ENCODE measurements around the gene NDUFS8. TPM values are rescaled to one million over a fixed set of nuclear protein-coding genes. Genes with fewer than 3 reads are reported as not detected.
A peak's percentile ranks its signal among the peaks of the same experiment; 100 is the strongest.
"Not testable (repeated sequence)": the region's sequence is repeated elsewhere in the genome, so short reads cannot be mapped to it uniquely, and the experiment has no call there.

NDUFS8 gene
- 67.3 TPM for polyA plus RNA-seq (2012; ENCODE audit: missing spikeins)

DNA sequence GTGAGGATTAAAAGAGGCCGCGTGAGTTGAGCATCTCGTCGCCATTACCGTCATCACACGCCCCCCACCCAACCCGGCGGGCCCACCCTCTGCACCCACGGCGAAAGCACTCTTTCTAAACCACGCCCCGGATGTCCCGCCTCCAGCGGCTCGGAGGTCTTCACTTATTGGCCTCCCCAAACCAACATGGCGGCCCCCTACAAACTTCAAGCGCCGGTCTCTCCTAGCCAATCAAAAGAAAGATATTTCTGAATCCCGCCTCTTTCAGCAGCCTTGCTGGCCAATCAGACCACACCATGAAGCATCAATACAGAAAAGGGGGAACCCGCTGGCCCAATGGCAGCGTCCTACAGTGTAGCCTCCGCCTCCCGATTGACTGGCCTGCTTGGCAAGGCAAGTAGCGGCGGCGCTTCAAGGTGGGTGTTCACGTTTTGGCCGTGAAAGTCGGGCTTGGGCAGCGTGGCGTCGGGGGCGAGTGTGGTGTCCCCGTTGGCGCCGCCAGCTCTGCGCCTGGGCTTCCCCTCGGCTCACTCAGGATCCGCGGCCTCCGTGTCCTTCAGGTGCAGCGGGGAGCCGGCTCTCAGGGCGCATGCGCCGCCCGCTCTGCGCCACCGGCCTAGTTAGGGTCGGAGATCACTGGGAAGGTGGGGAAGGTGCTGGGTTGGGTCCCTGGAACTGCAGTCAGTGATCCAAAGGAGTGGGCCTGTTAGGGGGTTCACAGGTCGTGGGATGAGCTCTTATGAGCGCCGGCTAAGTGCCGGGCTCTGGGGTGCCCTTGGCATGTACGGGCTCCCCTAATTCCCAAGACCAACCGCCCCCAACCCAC lies at the start of gene NDUFS8:
NDUFS8 (plus strand) TSS at position 364 of the 826 bp plus-strand sequence. CDS start 1,471 bp downstream, outside the sequence.
- DNase-seq (ENCODE audit: insufficient read length) (peak; percentile 99), FAIRE-seq (peak; percentile 100)
- TF ChIP-seq TAF1 (IDR thresholded peaks at IDR 0.05; ENCODE audit: borderline replicate concordance, low read depth, low read length) (0 out of 2 replicates have a peak, but pooled peaks have one; percentile 11), POLR2A (IDR thresholded peaks at IDR 0.05; ENCODE audit: low read depth, low read length) (peak; percentile 83; the same call in 1 of the 2 replicates), POLR2AphosphoS5 (IDR thresholded peaks at IDR 0.05; ENCODE audit: low read depth, low read length) (peak; percentile 86)

- not testable (repeated sequence) for DNase-seq (ENCODE audit: insufficient read length); FAIRE-seq
Measured at GRCh38 chr11:67981226-67981625, 49.3 kb upstream of the NDUFS8 start.

DNA sequence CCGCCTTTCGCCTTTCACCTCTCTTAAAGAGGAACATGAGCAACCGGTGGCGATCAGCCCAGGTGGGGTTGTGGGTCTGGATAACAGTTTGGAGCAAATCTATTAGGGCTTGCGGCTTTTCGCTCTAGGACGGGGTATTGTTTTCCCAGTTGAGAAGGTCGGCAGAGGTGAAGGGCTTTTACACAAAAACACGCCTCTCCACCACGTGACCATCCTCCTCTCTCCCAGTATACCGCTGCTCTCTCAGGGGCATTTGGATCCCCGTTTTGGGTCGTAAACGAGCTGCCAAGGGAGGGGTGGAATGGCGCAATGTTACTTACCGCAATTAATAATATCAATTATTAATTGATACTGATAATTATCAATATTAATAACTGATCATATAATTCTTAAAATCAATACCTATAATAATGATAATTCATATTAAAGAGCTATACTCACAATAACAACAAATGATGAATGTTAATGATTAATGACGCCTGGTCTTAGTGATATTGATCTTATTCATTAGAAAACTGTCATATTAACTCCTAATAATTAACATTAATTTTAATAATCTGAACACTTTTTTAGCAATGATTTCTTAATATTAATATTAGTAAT lies 48.1 kb upstream of the NDUFS8 start:
- FAIRE-seq; DNase-seq (ENCODE audit: insufficient read length): not testable (repeated sequence)

DNA sequence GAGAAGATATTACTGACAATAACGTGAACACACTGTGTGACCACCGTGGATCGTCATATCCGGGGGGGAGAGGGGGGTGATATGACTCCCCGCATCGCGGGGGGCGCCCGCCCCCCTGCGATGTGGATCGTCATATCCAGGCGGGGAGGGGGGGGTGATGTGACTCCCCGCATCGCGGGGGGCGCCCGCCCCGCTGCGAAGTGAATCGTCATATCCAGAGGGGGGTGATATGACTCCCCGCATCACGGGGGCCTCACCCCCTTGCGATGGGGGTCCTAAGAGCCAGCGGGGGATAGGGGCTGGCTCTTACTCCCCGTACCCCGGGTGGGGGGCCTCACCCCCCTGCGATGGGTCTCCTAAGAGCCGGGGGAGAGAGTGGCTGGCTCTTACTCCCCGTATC lies 46.5 kb upstream of the NDUFS8 start:
- TF ChIP-seq POLR2AphosphoS5 (IDR thresholded peaks at IDR 0.05; ENCODE audit: low read depth, low read length) (no peak), POLR2A (IDR thresholded peaks at IDR 0.05; ENCODE audit: low read depth, low read length) (no peak), TAF1 (IDR thresholded peaks at IDR 0.05; ENCODE audit: borderline replicate concordance, low read depth, low read length) (no peak)
- FAIRE-seq (no peak), DNase-seq (ENCODE audit: insufficient read length) (no peak)

DNA sequence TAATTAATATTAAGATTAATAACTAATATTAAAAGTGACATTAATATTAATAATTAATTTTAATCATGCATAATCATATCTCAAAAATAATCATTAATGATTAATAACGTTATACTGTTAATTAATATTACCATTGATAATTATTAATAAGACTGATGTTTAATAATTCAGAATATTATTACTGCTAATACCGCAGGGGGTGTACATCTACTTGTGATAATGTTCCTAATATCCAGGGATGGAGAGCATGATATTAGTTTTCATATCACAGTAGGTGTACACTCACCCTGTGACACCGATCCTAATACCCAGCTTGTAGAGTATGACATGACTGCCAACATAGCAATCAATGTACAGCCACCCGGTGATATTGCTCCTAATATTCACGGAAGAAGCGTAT lies 45.2 kb upstream of the NDUFS8 start:
- not testable (repeated sequence) for DNase-seq (ENCODE audit: insufficient read length); FAIRE-seq

DNA sequence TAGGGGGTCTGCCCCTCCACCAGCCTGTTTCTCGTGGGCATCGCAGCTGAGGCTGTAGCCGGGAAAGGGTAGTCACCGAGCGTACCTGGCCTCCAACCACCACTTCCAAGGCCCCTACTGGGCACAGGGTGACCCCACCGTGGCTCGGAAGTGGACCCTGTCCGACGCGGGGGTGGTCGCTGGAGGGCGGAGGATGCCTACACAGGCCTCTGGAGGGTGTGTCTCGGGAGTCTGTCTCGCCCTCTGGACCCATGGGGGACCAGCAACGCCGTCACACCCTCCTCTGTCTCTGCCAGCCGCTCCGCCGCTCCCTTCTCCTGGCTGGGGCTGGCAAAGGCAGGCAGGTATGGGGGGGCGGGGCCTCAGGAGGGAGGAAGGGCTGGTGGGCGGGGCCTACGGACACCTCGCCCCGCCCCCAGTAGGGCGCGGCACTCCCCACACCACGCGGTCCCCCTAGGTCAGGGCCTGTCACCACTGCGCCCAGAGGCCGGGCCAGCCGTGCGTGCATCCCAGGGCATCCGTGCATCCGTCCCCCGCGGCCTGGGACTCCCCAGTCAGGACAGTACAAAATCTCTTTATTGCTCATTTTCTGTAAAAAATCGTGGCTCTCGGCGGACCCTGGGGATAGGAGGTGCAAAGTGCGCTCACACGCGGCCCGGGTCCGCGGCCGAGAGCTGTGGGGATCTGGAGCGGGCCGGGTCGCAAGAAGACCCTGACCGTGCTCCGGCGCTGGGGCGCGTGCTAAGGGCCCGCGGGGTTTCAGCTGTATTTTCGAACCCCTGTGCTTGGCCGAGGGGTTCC lies 39.7 kb upstream of the NDUFS8 start:
- FAIRE-seq; DNase-seq (ENCODE audit: insufficient read length): not testable (repeated sequence)

GRCh38 chr11:67991347-67992121 lies 38.9 kb upstream of the NDUFS8 start:
- DNase-seq (ENCODE audit: insufficient read length); FAIRE-seq: not testable (repeated sequence)

- not testable (repeated sequence) for FAIRE-seq
- DNase-seq (ENCODE audit: insufficient read length), result peak; percentile 6
Measured at GRCh38 chr11:67993821-67994220, 36.7 kb upstream of the NDUFS8 start.

GRCh38 chr11:67994387-67994786 lies 36.1 kb upstream of the NDUFS8 start:
- DNase-seq (ENCODE audit: insufficient read length); FAIRE-seq: not testable (repeated sequence)

GRCh38 chr11:67995129-67995528 lies 35.4 kb upstream of the NDUFS8 start:
- FAIRE-seq, result not testable (repeated sequence)

DNA sequence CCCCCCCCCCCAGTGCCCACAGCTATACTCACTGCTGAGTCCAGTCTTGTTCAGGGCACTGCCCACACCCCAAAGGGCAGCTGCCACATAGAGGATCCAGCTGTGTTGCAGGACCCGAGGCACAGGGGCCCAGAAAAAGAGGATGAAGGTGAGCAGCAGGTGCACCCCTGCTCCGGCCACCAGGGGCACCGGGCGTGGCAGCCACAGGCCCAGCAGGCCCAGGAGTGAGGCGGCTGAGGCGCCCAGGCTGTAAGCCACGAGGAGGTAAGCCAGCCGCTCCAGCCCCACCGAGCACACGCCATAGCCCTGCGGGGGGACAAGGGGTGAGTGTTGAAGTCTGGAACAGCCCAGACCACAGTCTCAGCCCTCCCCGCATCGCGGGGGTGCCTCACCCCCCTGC lies 34.9 kb upstream of the NDUFS8 start:
- not testable (repeated sequence) for FAIRE-seq; DNase-seq (ENCODE audit: insufficient read length)

More at GRCh38 chr11:67995129-67995528, 35.4 kb upstream of the NDUFS8 start:
- DNase-seq (ENCODE audit: insufficient read length), result not testable (repeated sequence)

GRCh38 chr11:67996051-67996450 lies 34.4 kb upstream of the NDUFS8 start:
- FAIRE-seq, result no peak
- DNase-seq (ENCODE audit: insufficient read length), result no peak
- TF ChIP-seq TAF1 (IDR thresholded peaks at IDR 0.05; ENCODE audit: borderline replicate concordance, low read depth, low read length) (no peak), POLR2AphosphoS5 (IDR thresholded peaks at IDR 0.05; ENCODE audit: low read depth, low read length) (no peak), POLR2A (IDR thresholded peaks at IDR 0.05; ENCODE audit: low read depth, low read length) (no peak)
